GM23338 (cell line): ENCODE data around the gene OXCT1.

ENCODE experiments used
- EZH2 ChIP-seq: fragments of 200-600 bp; sonication (generic); IDR thresholded peaks from one replicate; pipeline ENCODE4 v1.8.0; 2017; ENCODE audit warnings: antibody characterized with exemption, mild to moderate bottlenecking, low read depth; ENCODE audit not compliant: unreplicated experiment
- EZH2phosphoT487 ChIP-seq: fragments of 200-600 bp; sonication (generic); IDR thresholded peaks from one replicate; pipeline ENCODE4 v1.8.1; 2018; ENCODE audit warnings: antibody characterized with exemption; ENCODE audit not compliant: unreplicated experiment
- POLR2AphosphoS5 ChIP-seq: IDR thresholded peaks from 2 replicates; pipeline ENCODE4 v1.6.1; 2016; ENCODE audit warnings: antibody characterized with exemption, low read depth
- ZNF114 ChIP-seq: fragments of 250-450 bp; sonication (Bioruptor Pico); IDR thresholded peaks from 2 replicates; pipeline ENCODE4 v1.5.0; 2020; ENCODE audit warnings: mild to moderate bottlenecking, moderate library complexity
- TF ChIP-seq, protein P1 (sequence below), 2 experiments: fragments of 200-600 bp in 1 of 2; sonication (generic) in 1 of 2; conservative IDR thresholded peaks; 2 replicates each; pipeline versions ENCODE4 v1.5.1 to v1.6.1; 2016 to 2017; ENCODE audit warnings: antibody characterized with exemption in 2 of 2, low read depth in 2 of 2, mild to moderate bottlenecking in 2 of 2, moderate library complexity in 1 of 2
- TF ChIP-seq, protein P2 (sequence below): IDR thresholded peaks from one replicate; pipeline ENCODE4 v1.6.1; 2018; ENCODE audit warnings: antibody characterized with exemption; ENCODE audit not compliant: unreplicated experiment

DNA sequence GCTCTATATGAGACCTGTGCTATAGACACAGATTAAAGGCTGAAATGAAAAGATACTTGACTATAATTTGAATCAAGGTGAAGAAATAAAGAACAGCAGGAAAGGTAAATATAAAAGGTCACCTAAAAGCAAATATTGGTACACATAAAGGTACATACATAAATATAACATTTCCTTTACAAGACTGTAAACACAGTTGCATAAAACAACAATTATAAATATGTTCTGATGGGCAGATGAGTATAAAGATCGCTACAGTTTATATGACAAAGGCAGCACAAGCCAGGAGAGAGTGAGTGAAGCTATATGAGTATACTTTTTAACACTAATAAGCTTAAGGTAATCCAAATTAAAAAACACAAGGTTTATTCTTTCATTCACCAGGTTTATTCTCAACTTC, 114.5 kb downstream of the OXCT1 start:
- TF ChIP-seq EZH2phosphoT487: no peak
- TF ChIP-seq, protein P1, sequence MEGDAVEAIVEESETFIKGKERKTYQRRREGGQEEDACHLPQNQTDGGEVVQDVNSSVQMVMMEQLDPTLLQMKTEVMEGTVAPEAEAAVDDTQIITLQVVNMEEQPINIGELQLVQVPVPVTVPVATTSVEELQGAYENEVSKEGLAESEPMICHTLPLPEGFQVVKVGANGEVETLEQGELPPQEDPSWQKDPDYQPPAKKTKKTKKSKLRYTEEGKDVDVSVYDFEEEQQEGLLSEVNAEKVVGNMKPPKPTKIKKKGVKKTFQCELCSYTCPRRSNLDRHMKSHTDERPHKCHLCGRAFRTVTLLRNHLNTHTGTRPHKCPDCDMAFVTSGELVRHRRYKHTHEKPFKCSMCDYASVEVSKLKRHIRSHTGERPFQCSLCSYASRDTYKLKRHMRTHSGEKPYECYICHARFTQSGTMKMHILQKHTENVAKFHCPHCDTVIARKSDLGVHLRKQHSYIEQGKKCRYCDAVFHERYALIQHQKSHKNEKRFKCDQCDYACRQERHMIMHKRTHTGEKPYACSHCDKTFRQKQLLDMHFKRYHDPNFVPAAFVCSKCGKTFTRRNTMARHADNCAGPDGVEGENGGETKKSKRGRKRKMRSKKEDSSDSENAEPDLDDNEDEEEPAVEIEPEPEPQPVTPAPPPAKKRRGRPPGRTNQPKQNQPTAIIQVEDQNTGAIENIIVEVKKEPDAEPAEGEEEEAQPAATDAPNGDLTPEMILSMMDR (conservative IDR thresholded peaks at IDR 0.05; ENCODE audit: low read depth in 2 of 2): no peak
- TF ChIP-seq EZH2: no peak
- TF ChIP-seq, protein P2, sequence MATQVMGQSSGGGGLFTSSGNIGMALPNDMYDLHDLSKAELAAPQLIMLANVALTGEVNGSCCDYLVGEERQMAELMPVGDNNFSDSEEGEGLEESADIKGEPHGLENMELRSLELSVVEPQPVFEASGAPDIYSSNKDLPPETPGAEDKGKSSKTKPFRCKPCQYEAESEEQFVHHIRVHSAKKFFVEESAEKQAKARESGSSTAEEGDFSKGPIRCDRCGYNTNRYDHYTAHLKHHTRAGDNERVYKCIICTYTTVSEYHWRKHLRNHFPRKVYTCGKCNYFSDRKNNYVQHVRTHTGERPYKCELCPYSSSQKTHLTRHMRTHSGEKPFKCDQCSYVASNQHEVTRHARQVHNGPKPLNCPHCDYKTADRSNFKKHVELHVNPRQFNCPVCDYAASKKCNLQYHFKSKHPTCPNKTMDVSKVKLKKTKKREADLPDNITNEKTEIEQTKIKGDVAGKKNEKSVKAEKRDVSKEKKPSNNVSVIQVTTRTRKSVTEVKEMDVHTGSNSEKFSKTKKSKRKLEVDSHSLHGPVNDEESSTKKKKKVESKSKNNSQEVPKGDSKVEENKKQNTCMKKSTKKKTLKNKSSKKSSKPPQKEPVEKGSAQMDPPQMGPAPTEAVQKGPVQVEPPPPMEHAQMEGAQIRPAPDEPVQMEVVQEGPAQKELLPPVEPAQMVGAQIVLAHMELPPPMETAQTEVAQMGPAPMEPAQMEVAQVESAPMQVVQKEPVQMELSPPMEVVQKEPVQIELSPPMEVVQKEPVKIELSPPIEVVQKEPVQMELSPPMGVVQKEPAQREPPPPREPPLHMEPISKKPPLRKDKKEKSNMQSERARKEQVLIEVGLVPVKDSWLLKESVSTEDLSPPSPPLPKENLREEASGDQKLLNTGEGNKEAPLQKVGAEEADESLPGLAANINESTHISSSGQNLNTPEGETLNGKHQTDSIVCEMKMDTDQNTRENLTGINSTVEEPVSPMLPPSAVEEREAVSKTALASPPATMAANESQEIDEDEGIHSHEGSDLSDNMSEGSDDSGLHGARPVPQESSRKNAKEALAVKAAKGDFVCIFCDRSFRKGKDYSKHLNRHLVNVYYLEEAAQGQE: no peak
- TF ChIP-seq POLR2AphosphoS5: no peak
- TF ChIP-seq ZNF114 (CRISPR knock-in tag): no peak
